ENCODE results near the gene LEP.

Gene LEP

DNA sequence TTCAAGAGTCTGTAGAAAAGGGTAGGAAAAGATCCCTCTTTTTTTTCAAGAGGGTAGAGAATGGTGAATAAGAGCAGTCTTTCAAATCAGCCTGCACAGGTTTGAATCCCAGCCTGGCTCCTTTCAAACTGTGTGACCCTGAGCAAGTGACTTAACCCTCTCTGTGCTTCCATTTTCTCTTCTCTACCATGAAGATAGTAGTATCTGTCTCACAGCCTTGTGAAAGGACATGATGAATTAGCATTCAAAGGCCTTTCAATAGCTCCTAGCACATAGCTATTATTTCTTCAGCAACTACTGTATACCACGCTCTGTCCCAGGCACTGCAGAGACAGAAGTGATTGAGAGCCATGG lies 25.4 kb downstream of the LEP start:
- Histone ChIP-seq H2BK15ac (replicated peaks; ENCODE audit: low read depth) (no peak overlapping the region), H3K4me1 (ENCODE audit: control insufficient read depth, low read depth, low read length) (peaks cover 4% of the 10 kb centered on the region), H3K9ac (ENCODE audit: low read length) (peak overlapping the region; percentile 25), H3K36me3 (ENCODE audit: control insufficient read depth, insufficient read depth, low read length) (no peaks in the 10 kb centered on the region), H3K23ac (ENCODE audit: low read length) (no peak overlapping the region), H3K79me2 (ENCODE audit: control insufficient read depth, insufficient read depth, low read length) (no peaks in the 10 kb centered on the region), H2AK5ac (ENCODE audit: low read length) (no peak overlapping the region), H3K4ac (ENCODE audit: low read depth, low read length) (no peak overlapping the region), H4K5ac (ENCODE audit: low read length) (no peak overlapping the region), H3K27me3 (ENCODE audit: insufficient read depth, low read length, poor library complexity) (no peaks in the 10 kb centered on the region), H3K18ac (ENCODE audit: low read length) (peak overlapping the region; percentile 40), H3K56ac (ENCODE audit: low read length) (peak overlapping the region; percentile 72), H3K27ac (ENCODE audit: low read depth, low read length) (no peak overlapping the region), H2BK120ac (ENCODE audit: low read depth, low read length) (peak overlapping the region; percentile 40), H3K4me2 (ENCODE audit: low read length) (no peak overlapping the region), H2BK5ac (ENCODE audit: low read length) (peak overlapping the region; percentile 12), H4K8ac (ENCODE audit: low read depth, low read length) (no peak overlapping the region), H3K4me3 (ENCODE audit: low read length) (no peak overlapping the region), H3K79me1 (ENCODE audit: low read length) (no peaks in the 10 kb centered on the region)
- DNase-seq: no peak
- WGBS (ENCODE audit: extremely low coverage, insufficient coverage, low lambda C conversion rate): no CpG with 5 or more reads among the region's 1 CpG

DNA sequence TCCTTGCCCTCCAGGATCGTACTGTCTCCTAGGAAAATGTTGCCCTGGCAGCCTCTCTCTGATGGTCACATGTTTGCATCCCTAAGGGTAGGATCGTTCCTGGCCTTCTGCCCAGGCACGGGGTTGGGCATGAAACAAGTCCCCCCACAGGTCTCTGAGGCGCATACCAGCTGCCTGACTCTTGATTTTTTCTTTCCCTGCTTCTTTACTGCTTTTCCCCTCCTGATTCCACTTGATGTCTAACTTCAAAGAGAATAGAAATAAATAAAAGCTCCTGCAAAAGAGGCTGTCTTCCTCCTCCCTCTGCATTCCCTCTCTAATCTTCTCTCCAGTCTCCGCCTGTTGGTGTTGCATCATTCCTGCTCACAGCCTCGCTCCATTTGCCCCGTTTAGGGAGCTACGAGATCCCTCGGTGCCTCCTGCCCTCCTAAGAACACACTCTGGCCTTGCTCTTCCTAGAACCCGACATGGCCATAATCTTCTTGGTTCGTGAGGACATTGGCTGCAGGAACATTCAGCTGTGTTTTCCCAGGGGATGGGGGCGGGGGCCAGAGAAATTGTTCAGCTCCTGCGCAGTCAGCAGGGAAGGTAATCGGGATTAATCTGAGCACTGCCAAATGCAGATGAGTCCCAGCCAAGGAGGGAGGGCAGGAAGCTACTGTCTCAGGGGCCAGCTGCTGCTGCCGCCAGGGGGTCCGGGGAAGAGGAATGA lies 26.0 kb downstream of the LEP start:
- H2BK15ac ChIP-seq (replicated peaks; ENCODE audit: low read depth): no peak overlapping the region
- peak; percentile 91 for DNase-seq
- H3K27ac ChIP-seq (ENCODE audit: low read depth, low read length): no peak overlapping the region
- peak overlapping the region; percentile 40 for H2BK120ac ChIP-seq (ENCODE audit: low read depth, low read length)
- H3K79me1 ChIP-seq (ENCODE audit: low read length): no peaks in the 10 kb centered on the region
- H3K4me1 ChIP-seq (ENCODE audit: control insufficient read depth, low read depth, low read length): peaks cover 4% of the 10 kb centered on the region
- H2BK5ac ChIP-seq (ENCODE audit: low read length): peak overlapping the region; percentile 12
- peak overlapping the region; percentile 0 for H3K4me2 ChIP-seq (ENCODE audit: low read length)
- no peak overlapping the region for H4K8ac ChIP-seq (ENCODE audit: low read depth, low read length)
- no peaks in the 10 kb centered on the region for H3K36me3 ChIP-seq (ENCODE audit: control insufficient read depth, insufficient read depth, low read length)
- H3K4me3 ChIP-seq (ENCODE audit: low read length): no peak overlapping the region
- H3K79me2 ChIP-seq (ENCODE audit: control insufficient read depth, insufficient read depth, low read length): no peaks in the 10 kb centered on the region
- no peak overlapping the region for H2AK5ac ChIP-seq (ENCODE audit: low read length)
- WGBS (ENCODE audit: extremely low coverage, insufficient coverage, low lambda C conversion rate): no CpG with 5 or more reads among the region's 16 CpGs
- H3K56ac ChIP-seq (ENCODE audit: low read length): peak overlapping the region; percentile 72
- no peaks in the 10 kb centered on the region for H3K27me3 ChIP-seq (ENCODE audit: insufficient read depth, low read length, poor library complexity)
- H3K23ac ChIP-seq (ENCODE audit: low read length): no peak overlapping the region
- peak overlapping the region; percentile 25 for H3K4ac ChIP-seq (ENCODE audit: low read depth, low read length)
- H3K18ac ChIP-seq (ENCODE audit: low read length): peak overlapping the region; percentile 40
- H3K9ac ChIP-seq (ENCODE audit: low read length): peak overlapping the region; percentile 25
- H4K5ac ChIP-seq (ENCODE audit: low read length): no peak overlapping the region

DNA sequence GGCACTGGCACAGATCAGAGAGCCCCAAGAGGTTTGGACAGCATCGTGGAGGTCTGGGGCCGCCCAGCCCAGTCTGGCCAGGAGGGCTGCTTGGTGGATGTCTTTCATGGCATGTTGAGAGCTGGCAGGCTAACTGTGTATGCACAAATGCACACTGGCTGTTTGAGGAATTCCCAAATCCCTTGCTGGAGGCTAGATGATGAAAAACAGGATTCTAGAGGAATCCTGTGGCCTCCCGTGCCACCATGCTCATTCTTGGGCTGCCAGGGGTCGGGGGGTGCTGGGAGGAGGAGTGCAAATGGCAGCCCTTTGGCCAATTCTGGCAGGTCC lies 26.5 kb downstream of the LEP start:
- Histone ChIP-seq H3K23ac (ENCODE audit: low read length) (no peak overlapping the region), H3K9ac (ENCODE audit: low read length) (no peak overlapping the region), H3K36me3 (ENCODE audit: control insufficient read depth, insufficient read depth, low read length) (no peaks in the 10 kb centered on the region), H3K56ac (ENCODE audit: low read length) (peak overlapping the region; percentile 65), H3K4me1 (ENCODE audit: control insufficient read depth, low read depth, low read length) (peaks cover 4% of the 10 kb centered on the region), H3K79me1 (ENCODE audit: low read length) (no peaks in the 10 kb centered on the region), H3K79me2 (ENCODE audit: control insufficient read depth, insufficient read depth, low read length) (no peaks in the 10 kb centered on the region), H3K4me3 (ENCODE audit: low read length) (no peak overlapping the region), H2BK15ac (replicated peaks; ENCODE audit: low read depth) (no peak overlapping the region), H3K27ac (ENCODE audit: low read depth, low read length) (no peak overlapping the region), H3K27me3 (ENCODE audit: insufficient read depth, low read length, poor library complexity) (no peaks in the 10 kb centered on the region), H3K18ac (ENCODE audit: low read length) (peak overlapping the region; percentile 4), H3K4ac (ENCODE audit: low read depth, low read length) (peak overlapping the region; percentile 25), H2BK120ac (ENCODE audit: low read depth, low read length) (no peak overlapping the region), H2BK5ac (ENCODE audit: low read length) (no peak overlapping the region), H4K5ac (ENCODE audit: low read length) (no peak overlapping the region), H4K8ac (ENCODE audit: low read depth, low read length) (no peak overlapping the region), H2AK5ac (ENCODE audit: low read length) (no peak overlapping the region), H3K4me2 (ENCODE audit: low read length) (no peak overlapping the region)
- WGBS (ENCODE audit: extremely low coverage, insufficient coverage, low lambda C conversion rate): no CpG with 5 or more reads among the region's 4 CpGs
- no peak for DNase-seq

DNA sequence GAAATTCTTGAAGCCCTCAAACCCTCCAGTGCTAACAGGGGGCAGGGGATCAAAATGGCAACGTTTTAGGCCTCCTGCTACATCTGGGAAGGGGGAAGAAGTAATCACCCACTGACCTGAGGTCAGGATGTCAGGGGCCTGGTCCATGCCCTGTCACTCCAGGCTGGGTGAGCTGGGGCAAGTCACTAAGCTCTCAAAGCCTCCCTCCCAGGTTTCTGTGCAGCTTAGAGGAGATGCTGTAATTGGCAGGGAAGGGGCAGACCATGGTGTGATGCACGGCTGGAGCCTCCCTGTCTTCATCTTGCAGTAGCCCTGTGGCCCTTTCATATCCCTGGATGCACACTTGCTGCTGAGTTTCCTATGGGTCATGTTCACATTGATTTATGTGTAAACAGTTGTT lies 27.2 kb downstream of the LEP start:
- no peak overlapping the region for H3K27ac ChIP-seq (ENCODE audit: low read depth, low read length)
- no peak overlapping the region for H4K5ac ChIP-seq (ENCODE audit: low read length)
- no CpG with 5 or more reads among the region's 2 CpGs for WGBS (ENCODE audit: extremely low coverage, insufficient coverage, low lambda C conversion rate)
- no peak overlapping the region for H2BK120ac ChIP-seq (ENCODE audit: low read depth, low read length)
- H3K4me3 ChIP-seq (ENCODE audit: low read length): no peak overlapping the region
- H3K18ac ChIP-seq (ENCODE audit: low read length): no peak overlapping the region
- no peak for DNase-seq
- H2BK5ac ChIP-seq (ENCODE audit: low read length): no peak overlapping the region
- no peaks in the 10 kb centered on the region for H3K27me3 ChIP-seq (ENCODE audit: insufficient read depth, low read length, poor library complexity)
- no peak overlapping the region for H2BK15ac ChIP-seq (replicated peaks; ENCODE audit: low read depth)
- H4K8ac ChIP-seq (ENCODE audit: low read depth, low read length): no peak overlapping the region
- no peaks in the 10 kb centered on the region for H3K79me1 ChIP-seq (ENCODE audit: low read length)
- no peaks in the 10 kb centered on the region for H3K36me3 ChIP-seq (ENCODE audit: control insufficient read depth, insufficient read depth, low read length)
- H3K4me1 ChIP-seq (ENCODE audit: control insufficient read depth, low read depth, low read length): peaks cover 4% of the 10 kb centered on the region
- H3K9ac ChIP-seq (ENCODE audit: low read length): no peak overlapping the region
- no peak overlapping the region for H3K23ac ChIP-seq (ENCODE audit: low read length)
- H3K4ac ChIP-seq (ENCODE audit: low read depth, low read length): no peak overlapping the region
- H3K4me2 ChIP-seq (ENCODE audit: low read length): no peak overlapping the region
- no peaks in the 10 kb centered on the region for H3K79me2 ChIP-seq (ENCODE audit: control insufficient read depth, insufficient read depth, low read length)
- no peak overlapping the region for H2AK5ac ChIP-seq (ENCODE audit: low read length)
- H3K56ac ChIP-seq (ENCODE audit: low read length): no peak overlapping the region

DNA sequence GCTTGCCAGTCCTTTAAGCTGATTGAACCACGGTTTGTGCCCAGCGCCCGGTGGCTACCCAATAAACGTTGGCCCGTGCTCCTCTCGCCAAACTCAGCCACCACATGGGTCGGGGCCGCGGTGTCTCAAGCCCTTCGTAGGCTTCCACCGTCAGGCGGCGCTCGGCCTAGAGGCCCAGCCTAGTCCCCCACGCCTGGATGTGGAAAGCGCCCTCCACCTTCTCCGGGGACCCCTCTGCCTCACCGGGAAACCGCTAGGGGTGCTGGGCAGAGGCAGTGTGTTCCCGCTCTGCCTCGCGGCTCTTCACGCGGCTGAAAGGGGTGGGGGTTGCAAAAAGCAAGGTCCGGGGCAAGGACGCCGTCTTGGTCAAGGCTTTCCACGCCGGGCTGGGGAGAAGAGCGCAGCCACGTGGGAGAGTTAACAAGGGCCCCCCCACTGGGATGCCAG lies 29.8 kb downstream of the LEP start:
- DNase-seq: no peak
- Histone ChIP-seq H4K8ac (ENCODE audit: low read depth, low read length) (no peak overlapping the region), H3K4me1 (ENCODE audit: control insufficient read depth, low read depth, low read length) (peaks cover 4% of the 10 kb centered on the region), H3K36me3 (ENCODE audit: control insufficient read depth, insufficient read depth, low read length) (no peaks in the 10 kb centered on the region), H3K56ac (ENCODE audit: low read length) (no peak overlapping the region), H3K4me2 (ENCODE audit: low read length) (no peak overlapping the region), H3K23ac (ENCODE audit: low read length) (no peak overlapping the region), H3K9ac (ENCODE audit: low read length) (no peak overlapping the region), H3K27me3 (ENCODE audit: insufficient read depth, low read length, poor library complexity) (no peaks in the 10 kb centered on the region), H2BK5ac (ENCODE audit: low read length) (no peak overlapping the region), H3K18ac (ENCODE audit: low read length) (no peak overlapping the region), H3K79me1 (ENCODE audit: low read length) (no peaks in the 10 kb centered on the region), H3K4ac (ENCODE audit: low read depth, low read length) (no peak overlapping the region), H3K4me3 (ENCODE audit: low read length) (no peak overlapping the region), H2BK15ac (replicated peaks; ENCODE audit: low read depth) (no peak overlapping the region), H3K79me2 (ENCODE audit: control insufficient read depth, insufficient read depth, low read length) (no peaks in the 10 kb centered on the region), H2AK5ac (ENCODE audit: low read length) (no peak overlapping the region), H3K27ac (ENCODE audit: low read depth, low read length) (no peak overlapping the region), H4K5ac (ENCODE audit: low read length) (no peak overlapping the region), H2BK120ac (ENCODE audit: low read depth, low read length) (no peak overlapping the region)
- no CpG with 5 or more reads among the region's 31 CpGs for WGBS (ENCODE audit: extremely low coverage, insufficient coverage, low lambda C conversion rate)

DNA sequence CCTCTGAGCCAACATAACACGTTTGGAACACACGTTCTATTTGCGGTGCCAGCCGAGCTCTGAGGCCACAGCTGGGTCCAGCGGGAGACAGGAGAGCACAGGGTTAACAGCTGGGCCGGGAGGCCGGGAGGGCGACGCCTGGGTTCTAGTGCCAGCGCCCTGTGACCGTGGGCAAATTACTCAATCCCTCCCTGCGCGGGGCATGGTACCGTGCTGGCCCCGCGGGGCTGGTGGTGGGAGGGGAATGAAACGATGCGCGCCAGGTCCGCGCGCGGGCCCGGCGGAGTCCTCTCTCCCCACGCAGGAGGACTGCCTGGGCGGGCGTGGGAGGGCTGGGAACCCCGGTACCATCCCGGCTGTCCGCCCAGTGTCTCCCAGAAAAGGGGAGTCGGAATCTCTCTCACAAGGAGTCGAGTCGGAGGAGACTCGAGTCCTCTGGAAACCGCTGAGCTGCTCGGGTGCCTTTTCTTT lies 30.4 kb downstream of the LEP start:
- Histone ChIP-seq H2BK5ac (ENCODE audit: low read length) (no peak overlapping the region), H3K4me1 (ENCODE audit: control insufficient read depth, low read depth, low read length) (peaks cover 3% of the 10 kb centered on the region), H3K9ac (ENCODE audit: low read length) (no peak overlapping the region), H3K27ac (ENCODE audit: low read depth, low read length) (no peak overlapping the region), H3K4me3 (ENCODE audit: low read length) (no peak overlapping the region), H3K4ac (ENCODE audit: low read depth, low read length) (no peak overlapping the region), H3K27me3 (ENCODE audit: insufficient read depth, low read length, poor library complexity) (no peaks in the 10 kb centered on the region), H2BK15ac (replicated peaks; ENCODE audit: low read depth) (no peak overlapping the region), H3K56ac (ENCODE audit: low read length) (no peak overlapping the region), H3K23ac (ENCODE audit: low read length) (no peak overlapping the region), H3K79me1 (ENCODE audit: low read length) (no peaks in the 10 kb centered on the region), H4K8ac (ENCODE audit: low read depth, low read length) (no peak overlapping the region), H3K36me3 (ENCODE audit: control insufficient read depth, insufficient read depth, low read length) (no peaks in the 10 kb centered on the region), H2AK5ac (ENCODE audit: low read length) (no peak overlapping the region), H3K18ac (ENCODE audit: low read length) (no peak overlapping the region), H4K5ac (ENCODE audit: low read length) (no peak overlapping the region), H3K4me2 (ENCODE audit: low read length) (no peak overlapping the region), H3K79me2 (ENCODE audit: control insufficient read depth, insufficient read depth, low read length) (no peaks in the 10 kb centered on the region), H2BK120ac (ENCODE audit: low read depth, low read length) (no peak overlapping the region)
- DNase-seq: no peak
- no CpG with 5 or more reads among the region's 37 CpGs for WGBS (ENCODE audit: extremely low coverage, insufficient coverage, low lambda C conversion rate)
